GM12891 (cell line): ENCODE data around the gene EIF4G3.

Experiments
- POLR2A ChIP-seq: IDR thresholded peaks from 2 replicates; pipeline ENCODE4 v1.6.1; 2011; ENCODE audit warnings: low read depth, low read length, control low read depth
- POLR2AphosphoS5 ChIP-seq: IDR thresholded peaks from 2 replicates; pipeline ENCODE4 v1.6.1; 2011; ENCODE audit warnings: low read depth, low read length, control low read depth
- POU2F2 ChIP-seq: IDR thresholded peaks from 2 replicates; pipeline ENCODE4 v1.6.1; 2011; ENCODE audit warnings: low read depth, mild to moderate bottlenecking, control low read depth, low read length, moderate library complexity
- SPI1 ChIP-seq: IDR thresholded peaks from 2 replicates; pipeline ENCODE4 v1.6.1; 2011; ENCODE audit warnings: low read depth, low read length, control low read depth
- TAF1 ChIP-seq: IDR thresholded peaks from 2 replicates; pipeline ENCODE4 v1.6.1; 2011; ENCODE audit warnings: low read depth, low read length, control low read depth

DNA sequence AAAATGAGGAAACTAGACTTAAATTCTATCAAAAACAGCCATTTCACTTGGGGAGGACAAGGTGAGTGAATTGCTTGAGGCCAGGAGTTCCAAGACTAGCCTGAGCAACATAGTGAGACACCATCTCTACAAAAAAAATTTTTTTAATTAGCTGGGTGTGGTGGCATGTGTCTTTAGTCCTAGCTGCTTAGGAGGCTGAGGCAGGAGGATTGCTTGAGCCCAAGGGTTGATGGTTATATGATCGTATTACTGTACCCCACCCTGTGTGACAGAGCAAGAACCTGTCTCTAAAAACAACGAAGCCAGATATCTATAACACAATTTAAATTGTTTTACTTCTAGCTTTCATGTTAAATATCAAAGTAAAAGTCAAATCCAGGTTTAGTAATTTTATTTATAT, 263.5 kb downstream of the EIF4G3 start:
- no peak for TF ChIP-seq TAF1
- TF ChIP-seq POLR2AphosphoS5 = no peak
- TF ChIP-seq POLR2A = no peak
- no peak for TF ChIP-seq POU2F2
- TF ChIP-seq SPI1 = no peak
